Smooth muscle cell (in vitro differentiated cells): ENCODE measurements around the gene ANKFN1. TPM values are rescaled to one million over a fixed set of nuclear protein-coding genes. Genes with fewer than 3 reads are reported as not detected.

ENCODE experiments used
- DNase-seq: peaks from one replicate; lab custom pipeline; 2025; ENCODE audit not compliant: unreplicated experiment; lab: John Stamatoyannopoulos, UW
- H2AFZ ChIP-seq: fragments of 200-600 bp; sonication (generic); 2 replicates; pipeline ENCODE4 v1.6.0; 2016; ENCODE audit warnings: antibody characterized with exemption, low read depth, mild to moderate bottlenecking
- H3F3A ChIP-seq: fragments of 200-600 bp; sonication (generic); 2 replicates; pipeline ENCODE4 v1.6.0; 2017; ENCODE audit warnings: antibody characterized with exemption, low read depth
- H3K27ac ChIP-seq: fragments of 200-600 bp; sonication (generic); 2 replicates; pipeline ENCODE4 v1.5.1; 2016; ENCODE audit warnings: low read depth, mild to moderate bottlenecking
- H3K27me3 ChIP-seq: fragments of 200-600 bp; sonication (generic); 2 replicates; pipeline ENCODE4 v1.6.1; 2016; ENCODE audit warnings: low read depth, mild to moderate bottlenecking
- H3K36me3 ChIP-seq: fragments of 200-600 bp; sonication (generic); 2 replicates; pipeline ENCODE4 v1.5.1; 2016; ENCODE audit warnings: low read depth
- H3K4me1 ChIP-seq: fragments of 200-600 bp; sonication (generic); 2 replicates; pipeline ENCODE4 v1.5.1; 2016; ENCODE audit warnings: low read depth
- H3K4me2 ChIP-seq: fragments of 200-600 bp; sonication (generic); 2 replicates; pipeline ENCODE4 v1.6.0; 2016; ENCODE audit warnings: mild to moderate bottlenecking
- H3K4me3 ChIP-seq: fragments of 200-600 bp; sonication (generic); 2 replicates; pipeline ENCODE4 v1.5.1; 2016; ENCODE audit warnings: mild to moderate bottlenecking
- H3K79me2 ChIP-seq: fragments of 200-600 bp; sonication (generic); 2 replicates; pipeline ENCODE4 v1.6.0; 2016; ENCODE audit warnings: low read depth, mild to moderate bottlenecking
- H3K9ac ChIP-seq: fragments of 200-600 bp; sonication (generic); 2 replicates; pipeline ENCODE4 v1.6.0; 2016; ENCODE audit warnings: low read depth
- H3K9me3 ChIP-seq: fragments of 200-600 bp; sonication (generic); replicated peaks from 2 replicates; pipeline ENCODE4 v1.5.1; 2016; ENCODE audit warnings: low read depth
- H4K20me1 ChIP-seq: fragments of 200-600 bp; sonication (generic); 2 replicates; pipeline ENCODE4 v1.6.0; 2016; ENCODE audit warnings: low read depth
- WGBS: methylation state at CpG from one replicate; pipeline ENCODE4 v1.1.7; 2016; ENCODE audit warnings: low lambda C conversion rate; 5-methylcytosine and 5-hydroxymethylcytosine counted together
- polyA plus RNA-seq: library from polyadenylated mRNA; unstranded; fragments of >200 nt; fragmentation: Nextera tagmentation; extraction: Ambion mirVana; gene quantifications from 2 replicates; pipeline ENCODE4 v1.2.1, GENCODE V29; 2016
- total RNA-seq: library from RNA; depleted of rRNA; stranded (reverse); fragments of >200 nt; gene quantifications from 2 replicates; pipeline ENCODE4 v1.2.3, GENCODE V29; 2014
- TF ChIP-seq, protein P1 (sequence below): fragments of 200-600 bp; sonication (generic); IDR thresholded peaks from 2 replicates; pipeline ENCODE4 v1.5.1; 2017; ENCODE audit warnings: borderline replicate concordance, mild to moderate bottlenecking, antibody characterized with exemption; ENCODE audit not compliant: insufficient read depth, poor library complexity, severe bottlenecking

The ANKFN1 gene
- total and polyA plus RNA-seq, 2 experiments from 2014 or later: 0.24 to 0.45 TPM

DNA sequence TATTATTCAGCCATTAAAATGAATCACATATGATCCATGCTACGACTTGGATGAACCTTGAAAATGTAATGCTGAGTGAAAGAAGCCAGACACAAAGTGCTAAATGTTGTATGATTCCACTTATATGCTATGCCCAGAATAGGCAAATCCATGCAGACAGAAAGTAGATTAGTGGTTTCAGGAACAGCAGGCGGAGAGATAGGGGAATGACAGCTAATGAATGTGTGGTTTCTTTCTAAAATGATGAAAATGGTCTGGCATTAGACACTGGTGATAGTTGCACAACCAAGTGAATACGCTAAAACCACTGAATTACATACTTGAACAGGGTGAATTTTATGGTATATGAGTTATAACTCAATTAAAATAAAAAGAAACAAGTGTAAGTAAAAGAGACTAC lies 318.4 kb downstream of the ANKFN1 start:
- Histone ChIP-seq H4K20me1 (no peaks in the 10 kb centered on the region), H3K27ac (no peak overlapping the region), H2AFZ (no peak overlapping the region), H3F3A (no peaks in the 10 kb centered on the region), H3K4me1 (no peaks in the 10 kb centered on the region), H3K79me2 (no peaks in the 10 kb centered on the region), H3K27me3 (no peaks in the 10 kb centered on the region), H3K4me3 (no peak overlapping the region), H3K9ac (no peak overlapping the region), H3K36me3 (no peaks in the 10 kb centered on the region), H3K4me2 (no peak overlapping the region), H3K9me3 (no peaks in the 10 kb centered on the region)
- no peak for DNase-seq
- TF ChIP-seq, protein P1, sequence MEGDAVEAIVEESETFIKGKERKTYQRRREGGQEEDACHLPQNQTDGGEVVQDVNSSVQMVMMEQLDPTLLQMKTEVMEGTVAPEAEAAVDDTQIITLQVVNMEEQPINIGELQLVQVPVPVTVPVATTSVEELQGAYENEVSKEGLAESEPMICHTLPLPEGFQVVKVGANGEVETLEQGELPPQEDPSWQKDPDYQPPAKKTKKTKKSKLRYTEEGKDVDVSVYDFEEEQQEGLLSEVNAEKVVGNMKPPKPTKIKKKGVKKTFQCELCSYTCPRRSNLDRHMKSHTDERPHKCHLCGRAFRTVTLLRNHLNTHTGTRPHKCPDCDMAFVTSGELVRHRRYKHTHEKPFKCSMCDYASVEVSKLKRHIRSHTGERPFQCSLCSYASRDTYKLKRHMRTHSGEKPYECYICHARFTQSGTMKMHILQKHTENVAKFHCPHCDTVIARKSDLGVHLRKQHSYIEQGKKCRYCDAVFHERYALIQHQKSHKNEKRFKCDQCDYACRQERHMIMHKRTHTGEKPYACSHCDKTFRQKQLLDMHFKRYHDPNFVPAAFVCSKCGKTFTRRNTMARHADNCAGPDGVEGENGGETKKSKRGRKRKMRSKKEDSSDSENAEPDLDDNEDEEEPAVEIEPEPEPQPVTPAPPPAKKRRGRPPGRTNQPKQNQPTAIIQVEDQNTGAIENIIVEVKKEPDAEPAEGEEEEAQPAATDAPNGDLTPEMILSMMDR: no peak
- WGBS: 39% methylated on average over 3 of the region's 3 CpGs

DNA sequence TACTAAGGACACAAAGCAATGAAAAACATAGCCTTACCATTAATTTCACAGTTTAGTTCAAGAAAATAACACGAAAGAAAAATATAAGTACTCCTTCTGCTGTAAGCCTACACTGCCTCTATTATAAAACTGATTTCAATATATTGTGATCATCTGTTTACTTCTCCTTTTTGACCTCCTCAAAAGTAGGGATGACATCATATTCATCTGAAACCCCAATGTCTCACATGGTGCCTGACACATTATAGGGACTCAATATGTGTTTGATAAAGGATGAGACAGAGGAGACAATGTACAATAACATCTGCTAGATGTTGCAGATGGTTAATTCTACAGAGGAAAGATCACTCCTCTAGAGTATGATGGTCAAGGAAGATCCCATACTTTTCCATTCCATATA lies 321.8 kb downstream of the ANKFN1 start:
- H4K20me1 ChIP-seq: no peaks in the 10 kb centered on the region
- no peak overlapping the region for H3K27ac ChIP-seq
- H3K79me2 ChIP-seq: no peaks in the 10 kb centered on the region
- TF ChIP-seq, protein P1: no peak
- H2AFZ ChIP-seq: no peak overlapping the region
- no peaks in the 10 kb centered on the region for H3K36me3 ChIP-seq
- WGBS: 94% methylated on average over 1 of the region's 1 CpG
- H3K4me1 ChIP-seq: peaks cover 11% of the 10 kb centered on the region
- no peak overlapping the region for H3K9ac ChIP-seq
- H3K9me3 ChIP-seq: no peaks in the 10 kb centered on the region
- no peak overlapping the region for H3K4me3 ChIP-seq
- no peak overlapping the region for H3K4me2 ChIP-seq
- DNase-seq: no peak
- H3F3A ChIP-seq: no peaks in the 10 kb centered on the region
- no peaks in the 10 kb centered on the region for H3K27me3 ChIP-seq

DNA sequence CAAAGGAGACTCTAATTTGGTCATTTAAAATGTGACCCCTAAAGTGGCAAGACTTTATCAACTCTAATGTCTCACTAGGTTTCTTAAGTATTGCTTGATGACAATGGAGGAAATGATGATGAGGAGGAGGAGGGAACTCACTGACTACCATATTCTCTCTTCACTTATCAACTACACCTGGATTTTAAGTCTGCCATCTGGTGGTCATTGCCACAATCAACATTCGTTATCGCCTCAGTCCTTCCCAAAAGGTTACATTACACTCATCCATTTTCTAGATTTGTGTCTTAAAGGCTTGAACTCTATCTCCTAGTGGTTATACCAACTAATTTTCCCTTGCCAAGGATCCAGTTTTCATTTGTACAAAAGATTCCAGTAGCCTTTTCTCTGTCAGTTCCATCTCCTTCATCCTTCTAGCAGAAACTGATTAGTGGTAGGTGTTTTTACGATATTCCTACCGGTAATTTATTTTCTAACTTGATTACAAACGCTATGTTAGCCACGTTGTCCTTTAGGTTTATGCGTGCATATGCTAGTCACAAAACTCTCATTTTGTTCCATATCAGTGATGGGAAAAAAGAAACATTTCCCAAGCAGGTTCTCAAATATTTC lies 325.7 kb downstream of the ANKFN1 start:
- WGBS: 62% methylated on average over 7 of the region's 7 CpGs
- H3K9ac ChIP-seq: no peak overlapping the region
- H2AFZ ChIP-seq: no peak overlapping the region
- no peaks in the 10 kb centered on the region for H3K36me3 ChIP-seq
- H3K27me3 ChIP-seq: no peaks in the 10 kb centered on the region
- TF ChIP-seq, protein P1: peak; percentile 46
- H3K9me3 ChIP-seq: no peaks in the 10 kb centered on the region
- H4K20me1 ChIP-seq: no peaks in the 10 kb centered on the region
- H3K79me2 ChIP-seq: no peaks in the 10 kb centered on the region
- no peak overlapping the region for H3K4me2 ChIP-seq
- H3F3A ChIP-seq: no peaks in the 10 kb centered on the region
- H3K4me1 ChIP-seq: peaks cover 12% of the 10 kb centered on the region
- H3K27ac ChIP-seq: no peak overlapping the region
- no peak for DNase-seq
- H3K4me3 ChIP-seq: no peak overlapping the region

DNA sequence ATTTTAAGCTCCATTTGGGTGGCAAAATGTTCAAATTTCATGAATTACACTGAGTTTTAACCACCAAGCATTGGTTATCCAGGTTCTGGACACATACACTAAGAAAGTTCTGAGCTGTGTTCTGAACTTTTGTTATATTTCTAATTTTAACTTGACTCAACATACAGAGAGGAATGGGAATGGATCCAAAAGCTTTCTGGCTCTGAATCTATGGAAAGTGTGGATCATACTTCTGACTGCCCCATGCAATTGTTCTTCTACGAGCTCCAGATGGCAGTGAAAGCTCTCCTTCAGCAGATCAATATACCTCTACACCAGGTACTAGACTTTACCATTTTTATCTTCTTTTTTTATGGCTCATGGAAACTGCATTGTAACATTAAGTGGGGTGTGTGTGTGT lies 327.2 kb downstream of the ANKFN1 start:
- no peak overlapping the region for H3K4me2 ChIP-seq
- no peaks in the 10 kb centered on the region for H4K20me1 ChIP-seq
- no peaks in the 10 kb centered on the region for H3K27me3 ChIP-seq
- TF ChIP-seq, protein P1: no peak
- H3K9ac ChIP-seq: no peak overlapping the region
- no peak overlapping the region for H2AFZ ChIP-seq
- no peak overlapping the region for H3K27ac ChIP-seq
- H3K4me1 ChIP-seq: peaks cover 12% of the 10 kb centered on the region
- no peak for DNase-seq
- no peaks in the 10 kb centered on the region for H3F3A ChIP-seq
- 71% methylated on average over 1 of the region's 1 CpG for WGBS
- no peaks in the 10 kb centered on the region for H3K36me3 ChIP-seq
- no peaks in the 10 kb centered on the region for H3K79me2 ChIP-seq
- H3K9me3 ChIP-seq: no peaks in the 10 kb centered on the region
- H3K4me3 ChIP-seq: no peak overlapping the region
